OCI-LY1 (cell line): ENCODE data around the gene CHST11.

Experiments used
- H2AFZ ChIP-seq: fragments of 200-600 bp; sonication (generic), shearing (Covaris generic); 2 replicates; pipeline ENCODE4 v1.6.0; 2014; ENCODE audit warnings: antibody characterized with exemption, mild to moderate bottlenecking, low read length
- H3F3A ChIP-seq: fragments of 200-600 bp; sonication (generic), shearing (Covaris generic); 2 replicates; pipeline ENCODE4 v1.6.0; 2014; ENCODE audit warnings: mild to moderate bottlenecking, antibody characterized with exemption, low read length, moderate library complexity; ENCODE audit not compliant: insufficient read depth
- H3K27ac ChIP-seq: fragments of 200-600 bp; sonication (generic); 2 replicates; pipeline ENCODE4 v1.5.1; 2014; ENCODE audit warnings: low read length, mixed run types, mild to moderate bottlenecking, low read depth; ENCODE audit not compliant: poor library complexity, severe bottlenecking
- H3K27me3 ChIP-seq: fragments of 200-600 bp; sonication (generic); 2 replicates; pipeline ENCODE4 v1.6.0; 2014; ENCODE audit warnings: antibody characterized with exemption, mild to moderate bottlenecking, low read length, moderate library complexity; ENCODE audit not compliant: insufficient read depth
- H3K36me3 ChIP-seq: fragments of 200-600 bp; sonication (generic); 2 replicates; pipeline ENCODE4 v1.6.1; 2014; ENCODE audit warnings: mild to moderate bottlenecking, antibody characterized with exemption, low read length, moderate library complexity, mixed read lengths; ENCODE audit not compliant: insufficient read depth
- H3K4me1 ChIP-seq: fragments of 200-600 bp; sonication (generic); 2 replicates; pipeline ENCODE4 v1.5.1; 2014; ENCODE audit warnings: mild to moderate bottlenecking, low read length, moderate library complexity; ENCODE audit not compliant: insufficient read depth, severe bottlenecking
- H3K4me2 ChIP-seq: fragments of 200-600 bp; sonication (generic), shearing (Covaris generic); 2 replicates; pipeline ENCODE4 v1.6.1; 2014; ENCODE audit warnings: low read length
- H3K4me3 ChIP-seq: fragments of 200-600 bp; sonication (generic); 2 replicates; pipeline ENCODE4 v1.5.1; 2014; ENCODE audit warnings: low read length, low read depth, mild to moderate bottlenecking, mixed read lengths; ENCODE audit not compliant: poor library complexity, severe bottlenecking
- H3K79me2 ChIP-seq: fragments of 200-600 bp; shearing (Covaris generic); 2 replicates; pipeline ENCODE4 v1.6.1; 2016; ENCODE audit warnings: mixed run types, low read length, mixed read lengths; ENCODE audit not compliant: insufficient read depth
- H3K9ac ChIP-seq: fragments of 200-600 bp; sonication (generic), shearing (Covaris generic); 2 replicates; pipeline ENCODE4 v1.6.1; 2014; ENCODE audit warnings: mild to moderate bottlenecking, low read length, mixed read lengths
- H3K9me2 ChIP-seq: fragments of 200-600 bp; sonication (generic), shearing (Covaris generic); 2 replicates; pipeline ENCODE4 v1.6.1; 2014; ENCODE audit warnings: low read depth, mild to moderate bottlenecking, low read length, mixed read lengths
- H3K9me3 ChIP-seq: fragments of 200-600 bp; shearing (Covaris generic); 2 replicates; pipeline ENCODE4 v1.6.1; 2014; ENCODE audit warnings: low read length, mixed read lengths
- H4K20me1 ChIP-seq: fragments of 200-600 bp; sonication (generic), shearing (Covaris generic); 2 replicates; pipeline ENCODE4 v1.6.0; 2016; ENCODE audit warnings: mild to moderate bottlenecking, low read length; ENCODE audit not compliant: insufficient read depth
- EZH2 ChIP-seq: fragments of 200-600 bp; sonication (generic), shearing (Covaris generic); IDR thresholded peaks from 2 replicates; pipeline ENCODE4 v1.8.0; 2017; ENCODE audit warnings: borderline replicate concordance, mixed run types, mild to moderate bottlenecking, antibody characterized with exemption, low read length, moderate library complexity, mixed read lengths
- TF ChIP-seq, protein P1 (sequence below): fragments of 200-600 bp; sonication (generic), shearing (Covaris generic); IDR thresholded peaks from 2 replicates; pipeline ENCODE4 v1.5.1; 2017; ENCODE audit warnings: mild to moderate bottlenecking, antibody characterized with exemption, low read length, moderate library complexity, mixed read lengths

Gene CHST11

DNA sequence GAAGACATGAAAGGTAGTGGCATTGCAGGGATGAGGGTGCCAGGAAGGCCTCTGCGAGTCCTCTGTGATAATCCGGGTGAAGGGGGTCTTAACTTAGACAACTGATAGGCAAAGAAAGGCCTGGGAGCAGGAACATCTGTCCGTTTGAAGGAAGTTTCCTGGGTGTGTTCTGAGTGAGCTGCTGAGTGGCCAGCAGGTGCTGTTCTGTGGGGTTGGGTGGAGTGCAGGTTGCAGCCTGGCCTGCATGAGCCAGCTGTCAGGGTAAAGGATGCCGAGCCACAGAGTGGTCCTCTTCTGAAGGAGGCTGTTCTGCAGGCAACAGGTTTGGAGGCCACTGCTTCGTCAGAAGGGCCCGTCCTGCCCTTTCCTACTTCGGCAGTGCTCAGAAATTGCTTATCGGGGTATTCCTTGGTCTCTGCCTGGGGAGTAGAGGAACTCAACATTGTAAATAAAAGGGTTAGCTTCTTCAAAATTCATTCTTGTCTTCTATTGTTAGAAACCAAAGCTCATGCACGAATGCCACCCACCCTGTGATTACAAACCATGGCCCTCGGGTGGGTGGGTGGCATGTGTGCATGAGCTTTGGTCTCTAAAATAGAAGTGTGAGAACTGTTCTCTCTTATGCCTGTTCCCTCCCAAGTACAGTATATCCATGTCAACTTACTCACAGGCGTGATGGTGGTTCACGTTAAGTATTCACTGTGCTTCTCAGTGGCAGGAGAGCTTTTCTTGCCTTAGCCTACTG lies 118.9 kb downstream of the CHST11 start:
- H4K20me1 ChIP-seq, result no peaks in the 10 kb centered on the region
- H3K4me3 ChIP-seq, result no peak overlapping the region
- no peak overlapping the region for H2AFZ ChIP-seq
- H3K9me3 ChIP-seq, result no peaks in the 10 kb centered on the region
- H3K9ac ChIP-seq, result no peak overlapping the region; the same call in 1 of the 2 replicates
- no peaks in the 10 kb centered on the region for H3K9me2 ChIP-seq
- TF ChIP-seq EZH2, result no peak
- TF ChIP-seq, protein P1, sequence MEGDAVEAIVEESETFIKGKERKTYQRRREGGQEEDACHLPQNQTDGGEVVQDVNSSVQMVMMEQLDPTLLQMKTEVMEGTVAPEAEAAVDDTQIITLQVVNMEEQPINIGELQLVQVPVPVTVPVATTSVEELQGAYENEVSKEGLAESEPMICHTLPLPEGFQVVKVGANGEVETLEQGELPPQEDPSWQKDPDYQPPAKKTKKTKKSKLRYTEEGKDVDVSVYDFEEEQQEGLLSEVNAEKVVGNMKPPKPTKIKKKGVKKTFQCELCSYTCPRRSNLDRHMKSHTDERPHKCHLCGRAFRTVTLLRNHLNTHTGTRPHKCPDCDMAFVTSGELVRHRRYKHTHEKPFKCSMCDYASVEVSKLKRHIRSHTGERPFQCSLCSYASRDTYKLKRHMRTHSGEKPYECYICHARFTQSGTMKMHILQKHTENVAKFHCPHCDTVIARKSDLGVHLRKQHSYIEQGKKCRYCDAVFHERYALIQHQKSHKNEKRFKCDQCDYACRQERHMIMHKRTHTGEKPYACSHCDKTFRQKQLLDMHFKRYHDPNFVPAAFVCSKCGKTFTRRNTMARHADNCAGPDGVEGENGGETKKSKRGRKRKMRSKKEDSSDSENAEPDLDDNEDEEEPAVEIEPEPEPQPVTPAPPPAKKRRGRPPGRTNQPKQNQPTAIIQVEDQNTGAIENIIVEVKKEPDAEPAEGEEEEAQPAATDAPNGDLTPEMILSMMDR, result no peak
- H3F3A ChIP-seq, result no peaks in the 10 kb centered on the region
- peak overlapping the region; percentile 56 for H3K27ac ChIP-seq
- no peak overlapping the region; the same call in 1 of the 2 replicates for H3K4me2 ChIP-seq
- peaks cover 69% of the 10 kb centered on the region for H3K4me1 ChIP-seq
- no peaks in the 10 kb centered on the region for H3K79me2 ChIP-seq
- no peaks in the 10 kb centered on the region for H3K27me3 ChIP-seq
- no peaks in the 10 kb centered on the region for H3K36me3 ChIP-seq

DNA sequence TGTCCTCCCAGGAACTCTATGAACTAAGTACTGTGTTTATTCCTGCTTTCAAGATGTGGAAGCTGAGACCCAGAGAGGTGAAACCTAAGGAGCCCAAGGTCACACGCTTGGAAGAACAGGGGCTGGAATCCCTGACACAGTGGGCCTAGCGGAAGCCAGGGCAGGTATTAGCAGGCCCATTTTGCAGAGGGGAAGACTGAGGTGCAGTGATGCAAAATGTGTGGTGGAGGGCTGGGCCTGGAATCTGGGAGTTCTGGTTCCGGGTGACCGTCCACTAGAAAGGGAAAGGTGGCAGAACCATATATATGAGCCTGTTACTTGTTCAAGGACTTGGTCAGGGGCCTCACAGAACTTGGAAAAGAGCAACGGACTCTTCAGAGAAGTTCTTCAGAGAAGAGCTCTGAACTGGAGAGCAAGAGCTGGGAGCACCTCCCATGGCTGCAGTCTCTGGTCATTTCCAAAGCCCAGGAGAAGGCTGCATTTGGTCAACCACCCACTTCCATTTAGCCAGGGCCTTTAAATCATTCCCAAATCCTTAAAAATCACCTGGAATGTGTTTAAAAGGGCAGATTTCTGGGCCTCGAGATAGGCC lies 119.5 kb downstream of the CHST11 start:
- Histone ChIP-seq H3K9me3 (no peaks in the 10 kb centered on the region), H3K4me3 (no peak overlapping the region), H4K20me1 (no peaks in the 10 kb centered on the region), H3K27me3 (no peaks in the 10 kb centered on the region), H3K9me2 (no peaks in the 10 kb centered on the region), H2AFZ (no peak overlapping the region), H3K4me1 (peaks cover 69% of the 10 kb centered on the region), H3F3A (no peaks in the 10 kb centered on the region), H3K36me3 (no peaks in the 10 kb centered on the region), H3K79me2 (no peaks in the 10 kb centered on the region), H3K9ac (no peak overlapping the region), H3K4me2 (no peak overlapping the region), H3K27ac (peak overlapping the region; percentile 56)
- TF ChIP-seq EZH2, result no peak
- TF ChIP-seq, protein P1, result no peak

DNA sequence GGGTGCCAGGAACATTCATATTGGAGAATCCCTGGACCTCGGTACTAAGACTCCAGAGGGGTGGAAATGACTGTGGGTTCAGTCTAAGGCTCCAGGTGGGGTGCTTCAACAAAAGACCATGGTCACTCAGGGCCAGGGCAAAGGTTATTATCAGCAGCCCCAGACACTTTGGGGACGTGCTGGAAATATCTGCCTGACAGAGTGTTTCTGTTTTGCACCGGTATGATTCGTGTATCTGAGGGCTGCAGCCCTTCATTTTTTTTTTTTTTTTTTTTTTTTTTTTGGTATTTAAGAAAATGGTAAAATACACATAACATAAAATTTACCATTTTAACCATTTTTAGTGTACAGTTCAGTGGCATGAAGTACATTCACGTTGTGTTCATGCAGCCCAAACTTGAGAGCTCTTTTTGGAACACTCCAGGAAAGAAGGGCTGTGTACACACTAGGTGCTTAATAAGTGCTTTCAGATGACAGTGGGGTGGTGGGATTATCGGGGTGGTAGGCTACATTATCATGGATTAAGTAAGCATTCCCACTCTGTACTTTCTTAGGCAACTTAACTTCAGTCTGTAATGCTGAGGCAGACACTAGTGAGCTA lies 120.3 kb downstream of the CHST11 start:
- peak overlapping the region; percentile 39 for H3K27ac ChIP-seq
- no peaks in the 10 kb centered on the region for H3K9me2 ChIP-seq
- H3K9ac ChIP-seq, result no peak overlapping the region
- H3K4me2 ChIP-seq, result no peak overlapping the region
- no peak overlapping the region for H2AFZ ChIP-seq
- H3F3A ChIP-seq, result no peaks in the 10 kb centered on the region
- H3K4me1 ChIP-seq, result peaks cover 72% of the 10 kb centered on the region
- H3K4me3 ChIP-seq, result no peak overlapping the region
- no peaks in the 10 kb centered on the region for H3K79me2 ChIP-seq
- H4K20me1 ChIP-seq, result no peaks in the 10 kb centered on the region
- H3K27me3 ChIP-seq, result no peaks in the 10 kb centered on the region
- TF ChIP-seq, protein P1, result no peak
- no peak for TF ChIP-seq EZH2
- H3K36me3 ChIP-seq, result no peaks in the 10 kb centered on the region
- no peaks in the 10 kb centered on the region for H3K9me3 ChIP-seq
